HG03354 (cell line): ENCODE results near the gene SYVN1.

Source experiments
- ATAC-seq: cut with Tn5 transposase; IDR thresholded peaks from one replicate; pipeline ENCODE4 v1.9.1; 2021; ENCODE audit warnings: mild to moderate bottlenecking; ENCODE audit not compliant: unreplicated experiment, poor library complexity, severe bottlenecking

Gene SYVN1

GRCh38 chr11:65114538-65115171 is 19.7 kb downstream of the SYVN1 start:
- no peak for ATAC-seq

GRCh38 chr11:65113839-65114238 is 20.5 kb downstream of the SYVN1 start:
- no peak for ATAC-seq

GRCh38 chr11:65113361-65113756 is 21.0 kb downstream of the SYVN1 start:
- no peak for ATAC-seq

- ATAC-seq, result peak; percentile 40
Measured at GRCh38 chr11:65112546-65113360, 21.6 kb downstream of the SYVN1 start.

DNA sequence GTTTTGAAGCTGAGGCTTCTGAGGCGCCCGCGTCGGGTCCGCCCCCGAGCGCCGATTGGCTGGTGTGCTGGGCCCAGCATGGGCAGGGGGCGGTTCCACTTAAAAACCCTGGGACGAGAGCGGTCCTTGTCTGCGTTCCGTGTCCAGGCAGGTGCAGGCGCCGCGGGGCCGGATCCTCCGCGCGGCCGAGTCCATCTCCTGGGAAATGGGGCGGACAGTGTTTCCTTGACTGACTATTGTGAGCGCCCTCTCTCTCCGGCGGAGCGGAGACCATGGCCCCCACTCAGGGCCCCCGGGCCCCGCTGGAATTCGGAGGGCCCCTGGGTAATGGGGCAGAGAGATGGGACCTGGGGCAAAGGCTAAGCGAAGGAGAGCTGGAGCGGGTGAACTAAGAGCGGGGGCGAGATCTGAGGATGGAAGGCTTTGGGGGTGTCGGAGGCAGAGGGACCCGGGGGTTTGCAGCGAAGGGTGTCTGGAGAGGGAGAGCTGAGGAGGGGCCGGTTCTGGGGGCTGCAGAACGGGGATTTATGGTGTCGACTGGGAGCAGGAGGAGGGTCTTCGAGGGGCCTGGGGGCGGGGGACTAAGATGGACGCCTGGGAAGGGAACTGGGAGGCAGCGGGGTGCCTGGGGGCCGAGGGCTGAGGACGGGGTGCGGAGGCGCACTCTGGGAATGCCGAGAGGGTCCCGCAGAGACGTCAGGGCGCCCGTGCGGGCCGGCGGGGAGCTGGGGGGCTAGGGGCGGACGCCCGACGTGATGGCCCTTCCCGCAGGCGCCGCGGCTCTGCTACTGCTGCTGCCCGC is 22.4 kb downstream of the SYVN1 start, which contains the start of gene TM7SF2:
TM7SF2 (plus strand) TSS at position 129 of the 802 bp plus-strand sequence; CDS start at position 273, 144 bp downstream.
- peak; percentile 72 for ATAC-seq

DNA sequence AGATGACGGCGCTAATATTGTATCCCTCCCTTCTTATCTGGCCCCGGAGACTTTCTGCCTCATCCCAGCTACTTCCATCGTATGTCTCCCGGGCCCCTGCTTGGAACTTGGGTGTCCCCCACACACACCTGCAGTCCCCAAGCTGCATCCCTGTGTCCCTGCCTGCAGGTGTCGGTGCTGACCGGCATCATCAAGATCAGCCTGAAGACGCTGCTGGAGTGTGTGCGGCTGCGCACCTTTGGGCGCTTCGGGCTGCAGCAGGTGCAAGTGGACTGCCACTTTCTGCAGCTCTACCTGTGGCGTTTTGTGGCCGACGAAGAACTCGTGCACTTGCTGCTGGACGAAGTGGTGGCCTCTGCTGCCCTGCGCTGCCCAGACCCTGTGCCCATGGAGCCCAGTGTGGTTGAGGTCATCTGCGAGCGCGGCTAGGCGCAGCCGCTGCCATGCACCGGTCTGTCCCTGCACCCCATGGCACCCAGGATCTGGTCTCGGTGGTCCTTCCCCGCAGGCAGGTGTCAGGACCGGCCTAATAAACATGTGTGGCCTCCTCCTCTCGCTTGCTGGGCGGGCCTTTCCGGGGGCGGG is 23.1 kb downstream of the SYVN1 start:
- no peak for ATAC-seq

DNA sequence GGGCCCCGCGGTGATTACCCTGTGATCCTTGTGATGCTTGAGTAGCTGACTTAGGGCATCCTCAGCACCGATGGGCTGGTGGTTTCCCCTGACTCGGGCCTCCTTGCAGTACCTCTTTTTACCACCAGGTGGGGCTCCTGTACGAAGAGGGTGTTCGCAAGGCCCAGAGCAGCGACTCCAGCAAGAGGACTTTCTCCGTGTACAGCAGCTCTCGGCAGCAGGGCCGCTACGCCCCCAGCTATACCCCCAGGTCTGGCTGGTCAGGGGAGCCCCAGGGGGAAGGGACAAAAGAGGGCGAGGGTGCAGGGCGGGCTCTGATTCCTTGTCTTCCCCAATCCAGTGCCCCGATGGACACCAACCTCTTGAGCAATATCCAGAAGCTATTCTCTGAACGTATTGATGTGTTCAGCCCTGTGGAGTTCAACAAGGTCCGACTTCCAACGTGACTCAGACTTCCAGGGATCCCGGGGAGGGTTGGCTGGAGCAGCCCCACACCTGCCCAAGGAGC is 23.9 kb downstream of the SYVN1 start:
- ATAC-seq, result peak; percentile 33

DNA sequence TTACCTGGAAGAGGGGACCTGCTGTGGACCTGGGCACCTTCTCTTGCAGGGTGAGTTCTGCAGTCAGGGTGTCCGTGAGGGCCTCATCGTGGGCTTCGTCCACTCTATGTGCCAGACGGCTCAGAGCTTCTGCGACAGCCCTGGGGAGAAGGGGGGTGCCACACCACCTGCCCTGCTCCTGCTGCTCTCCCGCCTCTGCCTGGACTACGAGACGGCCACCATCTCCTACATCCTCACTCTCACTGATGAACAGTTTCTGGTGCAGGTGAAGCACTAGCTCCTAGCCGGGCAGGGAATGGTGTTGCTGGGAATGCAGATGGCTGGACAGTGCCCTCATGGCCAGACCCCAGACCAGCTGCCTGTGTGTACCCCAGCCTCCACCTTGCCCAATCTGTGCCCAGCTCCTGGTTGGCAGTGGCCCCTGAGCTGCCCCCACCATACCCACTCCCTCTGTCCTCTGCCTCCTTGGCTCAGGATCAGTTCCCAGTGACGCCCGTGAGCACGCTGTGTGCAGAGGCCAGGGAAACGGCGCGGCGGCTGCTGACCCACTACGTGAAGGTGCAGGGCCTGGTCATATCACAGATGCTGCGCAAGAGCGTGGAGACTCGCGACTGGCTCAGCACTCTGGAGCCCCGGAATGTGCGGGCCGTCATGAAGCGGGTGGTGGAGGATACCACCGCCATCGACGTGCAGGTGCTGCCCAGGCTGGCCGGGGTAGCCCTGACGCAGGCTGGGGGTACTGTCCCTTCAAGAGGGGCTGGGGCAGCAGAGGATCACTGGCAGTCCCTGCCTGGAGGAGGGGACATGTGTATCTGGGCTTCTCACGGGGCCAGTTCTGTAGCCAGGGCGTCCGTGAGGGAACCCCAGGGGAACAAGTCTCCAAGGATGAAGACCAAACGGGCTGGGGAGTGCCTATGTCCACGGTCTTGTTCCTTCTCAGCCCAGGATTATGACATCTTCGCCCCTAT is 24.8 kb downstream of the SYVN1 start:
- no peak for ATAC-seq

GRCh38 chr11:65108469-65109123 is 25.7 kb downstream of the SYVN1 start:
- no peak for ATAC-seq

DNA sequence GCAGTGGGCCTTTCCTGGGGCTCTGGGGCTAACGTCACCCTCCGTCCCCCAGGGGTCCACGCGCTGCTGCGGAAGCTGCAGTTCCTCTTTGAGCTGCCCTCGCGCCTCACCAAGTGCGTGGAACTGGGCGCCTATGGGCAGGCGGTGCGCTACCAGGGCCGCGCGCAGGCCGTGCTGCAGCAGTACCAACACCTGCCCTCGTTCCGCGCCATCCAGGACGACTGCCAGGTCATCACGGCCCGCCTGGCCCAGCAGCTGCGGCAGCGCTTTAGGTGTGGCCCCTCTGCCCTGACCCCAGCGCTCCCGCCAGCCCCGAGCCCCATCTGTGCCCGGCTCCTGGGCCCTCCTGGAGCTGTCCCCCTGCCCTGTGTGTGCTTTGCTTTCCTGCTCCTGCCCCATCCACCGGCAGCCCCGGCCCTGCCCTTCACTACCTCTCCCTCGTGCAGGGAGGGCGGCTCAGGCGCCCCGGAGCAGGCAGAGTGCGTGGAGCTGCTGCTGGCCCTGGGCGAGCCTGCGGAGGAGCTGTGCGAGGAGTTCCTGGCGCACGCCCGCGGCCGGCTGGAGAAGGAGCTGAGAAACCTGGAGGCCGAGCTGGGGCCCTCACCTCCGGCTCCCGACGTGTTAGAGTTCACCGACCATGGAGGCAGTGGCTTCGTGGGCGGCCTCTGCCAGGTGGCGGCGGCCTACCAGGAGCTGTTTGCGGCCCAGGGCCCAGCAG is 26.4 kb downstream of the SYVN1 start:
- no peak for ATAC-seq

DNA sequence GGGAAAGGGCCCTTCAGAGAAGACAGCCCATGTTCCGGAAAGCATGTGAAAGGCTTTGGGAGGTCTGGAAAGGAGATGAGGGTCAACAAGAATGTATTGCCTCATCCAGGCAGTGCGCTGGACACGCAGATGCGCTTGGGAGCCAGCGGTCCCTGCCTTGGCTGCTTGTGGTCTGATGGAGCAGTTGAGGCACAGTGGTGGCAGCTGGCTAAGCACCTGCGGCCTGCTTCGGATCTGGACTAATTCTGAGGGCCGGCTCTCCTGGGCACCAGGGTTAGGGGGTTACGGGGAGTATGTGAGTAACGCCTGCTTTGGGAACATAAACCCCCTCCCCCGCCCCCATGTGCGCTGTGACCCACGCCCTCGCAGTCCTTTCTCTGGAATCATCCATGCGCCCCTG is 27.2 kb downstream of the SYVN1 start:
- no peak for ATAC-seq

GRCh38 chr11:65104628-65105027 is 29.7 kb downstream of the SYVN1 start:
- no peak for ATAC-seq

GRCh38 chr11:65103476-65103875 is 30.8 kb downstream of the SYVN1 start:
- no peak for ATAC-seq

- ATAC-seq, result no peak
Measured at GRCh38 chr11:65102142-65103095, 31.9 kb downstream of the SYVN1 start.

DNA sequence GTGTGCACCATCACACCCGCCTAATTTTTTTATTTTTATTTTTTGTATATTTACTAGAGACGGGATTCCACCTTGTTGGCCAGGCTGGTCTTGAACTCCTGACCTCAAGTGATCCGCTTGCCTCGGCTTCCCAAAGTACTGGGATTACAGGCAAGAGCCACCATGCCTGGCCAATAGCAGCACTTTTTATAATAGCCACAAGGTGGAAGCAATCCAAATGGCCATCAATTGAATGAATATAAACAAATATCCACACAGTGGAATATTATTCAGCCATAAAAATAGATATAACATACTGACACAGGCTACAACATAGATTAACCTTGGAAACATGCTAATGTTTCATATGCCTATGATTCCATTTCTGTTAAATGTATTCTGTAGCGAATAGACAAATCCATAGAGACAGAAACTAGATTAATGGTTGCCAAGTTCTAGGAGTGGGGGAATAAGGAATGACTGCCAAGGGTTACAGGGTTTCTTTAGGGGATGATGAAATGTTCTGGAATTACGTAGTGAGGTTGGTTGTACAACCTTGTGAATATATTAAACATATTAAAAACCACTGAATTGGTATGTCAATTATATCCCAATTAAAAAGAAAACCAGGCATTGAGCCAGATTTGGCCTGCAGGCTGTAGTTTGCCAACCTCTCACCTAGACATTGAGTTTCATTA is 33.5 kb downstream of the SYVN1 start:
- no peak for ATAC-seq

GRCh38 chr11:65096926-65097325 is 37.4 kb downstream of the SYVN1 start:
- no peak for ATAC-seq
